GM21717 (cell line): ENCODE measurements around the gene PBX3.
A peak's percentile ranks its signal among the peaks of the same experiment; 100 is the strongest.

Experiments used
- ATAC-seq: cut with Tn5 transposase; IDR thresholded peaks from one replicate; pipeline ENCODE4 v1.9.1; 2021; ENCODE audit warnings: mild to moderate bottlenecking, moderate library complexity; ENCODE audit not compliant: unreplicated experiment

The PBX3 gene

DNA sequence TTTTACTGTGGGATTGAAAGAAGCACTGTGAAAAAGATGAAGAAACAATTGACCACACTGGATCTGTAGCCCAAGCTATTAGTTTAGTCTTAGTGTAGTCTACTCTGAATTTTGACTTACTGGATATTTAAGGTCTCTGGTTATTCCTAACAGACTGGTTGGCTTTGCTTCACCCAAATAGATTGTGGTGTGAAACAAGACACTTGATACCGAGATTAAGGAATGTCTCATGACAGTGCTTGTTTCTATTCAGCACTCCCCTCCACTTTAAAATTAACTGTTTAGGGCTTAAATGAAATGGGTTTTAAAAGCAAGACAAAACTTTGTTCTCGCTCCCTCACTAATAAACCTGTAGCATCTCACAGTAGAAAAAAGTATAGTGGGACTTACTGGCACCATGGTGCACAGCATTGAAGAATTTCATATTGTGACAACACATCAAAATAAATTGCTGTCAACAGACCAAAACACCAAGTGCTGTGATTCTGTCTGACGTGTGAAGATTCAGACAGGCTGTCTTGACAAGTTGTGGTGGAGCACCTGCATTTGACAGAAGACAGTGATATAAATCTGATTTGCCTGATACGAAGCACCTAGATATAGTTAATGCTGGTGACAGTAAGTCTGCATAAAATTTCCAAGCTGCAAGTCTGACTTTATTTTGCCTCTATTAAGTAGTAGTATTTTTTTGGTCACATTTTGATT lies 73.1 kb downstream of the PBX3 start:
- no peak for ATAC-seq

DNA sequence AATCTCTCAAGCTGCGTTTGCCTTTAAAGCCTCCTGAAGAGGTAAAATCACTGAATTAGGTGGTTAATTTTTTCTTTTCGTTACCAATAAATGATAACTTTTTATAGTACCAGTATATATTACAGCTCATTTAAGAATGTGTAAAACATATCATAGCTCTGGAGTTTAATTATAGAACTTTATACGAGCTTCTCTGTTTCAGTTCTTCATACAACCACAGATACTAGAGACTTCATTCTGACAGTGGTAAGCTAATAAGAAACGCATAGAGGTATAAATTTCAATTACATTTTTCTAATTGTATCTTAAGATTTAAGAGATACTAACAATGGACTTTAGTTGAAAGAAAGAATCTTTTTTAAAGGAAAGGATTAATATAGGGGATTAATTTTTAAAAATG lies 73.9 kb downstream of the PBX3 start:
- peak; percentile 44 for ATAC-seq

DNA sequence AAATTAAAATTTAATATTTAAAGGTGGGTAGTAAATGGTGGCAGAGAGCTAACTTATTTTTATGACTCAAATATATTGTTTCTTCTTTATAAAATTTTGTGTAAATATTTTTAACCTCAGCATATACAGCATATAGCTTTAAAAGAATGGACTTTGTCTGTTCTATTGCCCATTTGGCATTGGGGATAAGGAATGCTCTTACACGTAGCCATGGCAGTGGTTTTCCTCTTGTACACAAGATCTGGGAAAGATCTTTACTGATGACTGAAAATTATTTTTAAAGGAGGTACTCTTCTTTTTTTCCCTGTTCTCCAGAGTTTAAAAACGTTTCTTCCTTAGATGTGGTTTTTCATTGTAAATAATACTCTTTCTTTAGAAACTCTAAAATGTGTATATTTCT lies 75.0 kb downstream of the PBX3 start:
- no peak for ATAC-seq

- no peak for ATAC-seq
Observed at GRCh38 chr9:125822902-125823301, 75.7 kb downstream of the PBX3 start.

DNA sequence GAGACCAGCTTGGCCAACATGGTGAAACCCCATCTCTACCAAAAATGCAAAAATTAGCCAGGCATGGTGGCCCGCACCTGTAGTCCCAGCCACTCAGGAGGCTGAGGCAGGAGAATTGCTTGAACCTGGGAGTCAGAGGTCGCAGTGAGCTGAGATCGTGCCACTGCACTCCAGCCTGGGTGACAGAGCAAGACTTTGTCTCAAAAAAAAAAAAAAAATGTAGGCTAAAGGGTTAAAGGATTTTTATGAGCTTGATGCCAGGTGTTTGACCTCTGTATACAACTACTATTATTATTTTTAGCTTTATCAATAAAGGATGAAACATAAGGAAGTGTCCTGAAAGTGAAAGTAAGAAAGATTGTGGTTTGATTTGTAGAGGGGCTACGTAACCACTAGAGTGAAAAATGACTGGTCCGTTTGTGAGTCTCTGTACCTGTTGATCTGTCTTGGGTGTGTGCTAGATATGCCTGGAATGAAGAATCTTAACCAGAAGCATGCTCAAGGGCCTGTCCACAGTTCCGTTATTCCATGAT lies 76.8 kb downstream of the PBX3 start:
- peak; percentile 57 for ATAC-seq

GRCh38 chr9:125825762-125826161 lies 78.6 kb downstream of the PBX3 start:
- no peak for ATAC-seq

DNA sequence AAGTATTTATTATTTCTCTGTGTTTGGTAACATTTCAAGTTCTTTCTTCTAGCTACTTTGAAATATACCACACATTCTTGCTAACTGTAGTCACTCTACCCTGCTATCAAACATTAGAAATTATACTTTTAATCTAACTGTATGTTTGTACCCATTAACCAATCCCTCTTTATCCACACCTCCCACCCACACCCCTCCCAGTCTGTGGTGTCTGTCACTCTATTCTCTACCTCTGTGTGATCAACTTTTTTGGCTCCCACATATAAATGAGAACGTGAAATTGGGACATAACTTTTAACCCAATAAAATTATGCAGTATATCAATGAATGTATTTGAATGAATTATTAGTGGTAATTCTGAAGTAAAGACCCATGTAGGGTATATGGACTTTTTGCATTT lies 79.7 kb downstream of the PBX3 start:
- ATAC-seq = no peak

DNA sequence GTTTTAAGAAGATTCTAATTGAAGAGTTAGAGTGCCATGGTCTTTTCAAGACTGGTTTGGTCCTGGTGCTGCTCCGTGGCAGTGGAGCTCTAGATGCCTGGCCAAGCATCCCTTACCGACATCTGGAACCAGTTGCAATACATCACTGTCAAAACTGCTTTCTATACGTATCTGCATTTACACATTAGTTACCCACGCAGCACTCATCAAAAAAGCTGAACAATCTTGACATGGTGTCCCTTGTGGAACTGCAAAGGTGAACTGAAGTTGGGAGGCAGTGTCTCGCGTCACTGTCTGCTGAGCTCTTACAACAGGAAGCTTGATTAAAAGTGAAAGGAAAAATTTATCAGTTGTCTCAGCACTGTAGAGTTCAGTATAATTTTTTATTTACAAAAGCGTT lies 82.6 kb downstream of the PBX3 start:
- ATAC-seq = peak; percentile 68

- no peak for ATAC-seq
Observed at GRCh38 chr9:125831054-125831453, 83.9 kb downstream of the PBX3 start.

GRCh38 chr9:125831616-125832015 lies 84.4 kb downstream of the PBX3 start:
- no peak for ATAC-seq

GRCh38 chr9:125835655-125836054 lies 88.5 kb downstream of the PBX3 start:
- no peak for ATAC-seq

GRCh38 chr9:125839317-125839716 lies 92.1 kb downstream of the PBX3 start:
- ATAC-seq = no peak

- no peak for ATAC-seq
Observed at GRCh38 chr9:125841444-125841843, 94.3 kb downstream of the PBX3 start.

DNA sequence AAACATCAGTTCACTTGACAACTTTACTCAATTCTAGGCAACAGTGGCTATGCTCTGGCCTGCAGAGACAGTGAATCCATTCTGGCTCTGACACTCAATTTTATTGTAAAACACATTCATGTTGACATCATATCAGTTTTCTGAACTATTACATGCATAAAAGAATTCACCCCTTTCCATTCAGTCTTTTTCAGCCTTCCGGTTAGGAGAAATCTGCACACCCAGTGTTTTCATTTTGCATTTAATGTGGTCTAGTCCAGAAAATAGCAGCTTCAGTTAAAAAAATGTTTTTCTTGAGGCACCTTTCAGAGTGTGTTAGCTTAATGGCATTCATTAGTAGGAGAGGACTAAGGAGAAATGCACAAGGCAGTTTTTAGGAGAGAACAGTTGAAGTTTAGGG lies 95.1 kb downstream of the PBX3 start:
- ATAC-seq = no peak

DNA sequence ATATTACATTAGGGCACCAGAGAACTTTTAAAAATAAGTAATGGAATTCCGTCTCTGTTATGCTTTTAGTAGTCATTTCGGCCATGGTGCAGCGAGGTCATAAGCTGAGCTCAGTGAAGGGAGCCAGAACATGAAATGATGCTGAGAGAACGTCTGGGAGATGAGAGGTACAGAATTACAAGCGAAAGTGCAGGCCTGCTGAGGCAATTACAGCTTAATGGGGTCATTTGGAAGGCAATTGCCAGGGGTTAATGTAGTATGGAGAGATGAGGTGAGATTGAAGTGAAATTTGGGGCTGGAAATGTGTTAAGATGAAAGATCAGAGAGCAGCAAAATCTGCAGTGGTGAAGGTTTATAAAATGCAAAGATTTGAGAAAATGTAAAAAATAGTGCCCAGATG lies 96.5 kb downstream of the PBX3 start:
- ATAC-seq = no peak

- no peak for ATAC-seq
Observed at GRCh38 chr9:125844611-125845010, 97.4 kb downstream of the PBX3 start.

DNA sequence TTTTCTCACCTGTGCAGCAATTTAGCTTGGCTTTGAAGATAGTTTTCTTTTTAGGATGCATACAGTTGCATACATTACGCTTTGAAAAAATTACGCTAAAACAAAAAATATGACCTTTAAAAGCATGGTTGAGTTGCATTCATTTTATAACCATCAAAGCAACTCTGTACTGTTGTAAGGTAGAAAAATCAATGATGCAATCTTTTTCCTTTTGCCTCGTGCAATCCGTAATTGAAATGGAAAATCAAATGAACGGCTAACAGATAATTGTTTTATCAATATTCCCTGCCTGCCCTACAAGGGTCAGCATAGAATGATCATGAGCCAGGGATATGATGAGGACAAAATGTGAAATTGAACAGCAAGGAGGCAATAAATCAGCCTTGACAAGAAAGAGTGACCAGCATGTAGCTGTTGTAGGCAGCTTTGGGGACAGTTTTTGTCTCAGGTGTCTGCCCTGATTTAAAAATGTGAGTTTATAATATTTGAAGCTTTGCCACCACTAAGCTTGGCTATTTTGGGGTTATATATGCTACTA lies 98.2 kb downstream of the PBX3 start:
- no peak for ATAC-seq

GRCh38 chr9:125847735-125848134 lies 100.6 kb downstream of the PBX3 start:
- ATAC-seq = no peak

GRCh38 chr9:125850106-125850632 lies 103.0 kb downstream of the PBX3 start:
- ATAC-seq = no peak

- no peak for ATAC-seq
Observed at GRCh38 chr9:125850763-125851162, 103.6 kb downstream of the PBX3 start.

- no peak for ATAC-seq
Observed at GRCh38 chr9:125851979-125852378, 104.8 kb downstream of the PBX3 start.

- ATAC-seq = no peak
Observed at GRCh38 chr9:125852386-125852785, 105.2 kb downstream of the PBX3 start.
